Measurements from ENCODE around the gene TET1. TPM values are rescaled to one million over a fixed set of nuclear protein-coding genes. Genes with fewer than 3 reads are reported as not detected.
"Not testable (repeated sequence)": the region's sequence is repeated elsewhere in the genome, so short reads cannot be mapped to it uniquely, and the experiment has no call there.

The TET1 gene
- total RNA-seq (2014; rRNA removed; shearing (Covaris generic)) = under 0.01 and 0.03 TPM in 2 replicates

DNA sequence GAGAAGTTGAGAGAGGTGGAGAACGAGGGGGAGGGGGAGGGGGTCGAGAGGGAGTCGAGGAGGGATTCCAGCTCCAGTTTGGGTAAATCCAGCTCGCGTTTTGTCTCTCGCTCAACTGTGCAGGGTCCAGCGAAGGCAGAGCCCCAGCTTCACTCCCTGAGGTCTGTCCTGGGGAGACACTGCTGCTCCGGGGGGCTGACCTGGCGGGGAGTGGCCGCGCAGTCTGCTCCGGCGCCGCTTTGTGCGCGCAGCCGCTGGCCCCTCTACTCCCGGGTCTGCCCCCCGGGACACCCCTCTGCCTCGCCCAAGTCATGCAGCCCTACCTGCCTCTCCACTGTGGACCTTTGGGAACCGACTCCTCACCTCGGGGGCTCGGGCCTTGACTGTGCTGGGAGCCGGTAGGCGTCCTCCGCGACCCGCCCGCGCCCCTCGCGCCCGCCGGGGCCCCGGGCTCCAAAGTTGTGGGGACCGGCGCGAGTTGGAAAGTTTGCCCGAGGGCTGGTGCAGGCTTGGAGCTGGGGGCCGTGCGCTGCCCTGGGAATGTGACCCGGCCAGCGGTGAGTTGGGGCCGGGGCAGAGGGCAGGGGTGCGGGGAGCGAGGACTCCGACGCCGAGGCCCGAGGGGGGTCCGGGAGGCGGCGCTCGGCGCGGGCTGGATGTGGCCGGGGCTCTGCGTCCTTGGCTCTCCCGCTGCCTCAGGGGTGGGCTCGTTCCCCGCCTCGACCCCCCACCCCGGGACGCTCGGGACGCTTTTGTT lies at the start of gene TET1:
TSS of gene TET1 (plus strand) at position 152 of the 757 bp plus-strand sequence. CDS start 12,002 bp downstream, outside the sequence.
- DNase-seq (ENCODE audit: low spot score) = no peak

DNA sequence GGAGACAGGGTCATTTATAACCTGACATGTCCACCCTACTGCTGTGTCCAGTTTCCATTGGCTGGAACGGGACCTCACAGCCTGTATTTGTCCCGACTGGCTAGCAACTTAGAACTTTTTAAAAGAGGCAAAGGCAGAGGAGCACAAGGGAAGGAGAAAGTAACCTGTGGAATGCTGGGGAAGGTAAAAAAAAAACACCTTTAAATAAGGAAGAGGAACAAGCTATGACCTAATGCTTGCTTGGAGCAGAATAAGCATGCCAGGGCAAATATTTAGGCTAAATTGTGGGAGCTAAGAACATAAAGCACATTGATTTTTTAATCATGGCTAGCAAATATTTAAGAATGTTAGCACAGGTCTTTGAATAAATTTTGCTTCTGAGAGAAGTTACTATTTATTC lies 43.9 kb upstream of the TET1 start:
- not testable (repeated sequence) for DNase-seq (ENCODE audit: low spot score)

DNA sequence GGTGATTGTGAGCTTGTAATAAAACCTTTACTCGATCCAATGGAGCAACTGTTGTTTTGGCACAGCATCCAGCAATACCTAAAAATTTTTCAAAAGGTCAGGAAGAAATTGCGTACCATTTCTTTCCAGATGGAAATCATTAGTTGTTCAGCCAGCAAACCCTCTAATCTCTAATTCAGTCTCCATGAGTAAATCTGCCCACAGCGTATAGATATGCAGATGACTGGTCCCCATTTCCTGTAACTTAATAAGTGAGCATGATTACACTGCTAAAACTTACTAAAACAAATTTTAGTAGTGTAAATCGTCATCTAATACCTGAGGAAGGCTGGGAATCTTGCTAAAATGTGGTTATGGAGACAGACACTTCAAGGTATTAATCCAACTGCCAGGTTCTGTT lies 43.4 kb upstream of the TET1 start:
- DNase-seq (ENCODE audit: low spot score) = no peak

DNA sequence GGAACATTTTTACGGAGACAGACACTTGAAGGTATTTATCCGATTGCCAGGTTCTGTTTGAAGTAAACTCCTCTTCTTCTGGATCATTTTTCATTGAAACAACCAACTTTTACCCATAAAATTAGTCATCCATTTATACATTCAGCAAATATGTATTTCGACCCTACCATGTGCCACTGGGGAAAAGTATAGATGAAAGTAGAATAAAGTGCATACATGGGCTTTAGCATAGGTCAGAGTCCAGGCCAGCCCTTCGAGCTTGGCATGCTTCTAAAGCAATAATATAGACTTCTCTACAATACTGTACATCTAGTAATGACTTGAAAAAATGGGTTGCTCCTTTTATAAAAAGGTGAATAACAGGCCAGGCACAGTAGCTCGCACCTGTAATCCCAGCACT lies 42.9 kb upstream of the TET1 start:
- peak; percentile 2 for DNase-seq (ENCODE audit: low spot score)

DNA sequence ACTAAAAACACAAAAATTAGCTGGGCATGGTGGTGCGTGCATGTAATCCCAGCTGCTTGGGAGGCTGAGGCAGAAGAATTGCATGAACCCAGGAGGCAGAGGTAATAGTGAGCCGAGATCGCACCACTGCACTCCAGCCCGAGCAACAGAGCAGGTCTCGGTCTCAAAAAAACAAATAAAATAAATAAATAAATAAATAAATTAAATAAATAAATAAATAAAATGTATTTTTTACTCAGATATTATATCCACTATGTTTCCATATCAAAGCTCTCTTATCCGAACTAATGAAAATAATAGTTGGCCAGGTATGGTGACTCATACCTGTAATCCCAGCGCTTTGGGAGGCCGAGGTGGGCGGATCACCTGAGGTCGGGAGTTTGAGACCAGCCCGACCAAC lies 41.5 kb upstream of the TET1 start:
- DNase-seq (ENCODE audit: low spot score) = not testable (repeated sequence)

DNA sequence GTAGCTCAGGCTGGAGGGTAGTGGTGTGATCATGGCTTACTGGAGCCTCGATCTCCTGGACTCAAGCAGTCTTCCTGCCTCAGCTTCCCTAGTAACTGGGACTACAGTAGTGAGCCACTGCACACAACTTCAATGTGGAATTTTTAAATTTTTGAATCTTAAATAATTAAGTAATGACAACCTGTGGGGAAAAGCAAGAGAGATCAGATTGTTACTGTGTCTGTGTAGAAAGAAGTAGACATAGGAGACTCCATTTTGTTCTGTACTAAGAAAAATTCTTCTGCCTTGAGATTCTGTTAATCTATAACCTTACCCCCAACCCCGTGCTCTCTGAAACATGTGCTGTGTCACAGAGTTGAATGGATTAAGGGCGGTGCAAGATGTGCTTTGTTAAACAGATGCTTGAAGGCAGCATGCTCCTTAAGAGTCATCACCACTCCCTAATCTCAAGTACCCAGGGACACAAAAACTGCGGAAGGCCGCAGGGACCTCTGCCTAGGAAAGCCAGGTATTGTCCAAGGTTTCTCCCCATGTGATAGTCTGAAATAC lies 34.6 kb upstream of the TET1 start:
- DNase-seq (ENCODE audit: low spot score) = not testable (repeated sequence)

DNA sequence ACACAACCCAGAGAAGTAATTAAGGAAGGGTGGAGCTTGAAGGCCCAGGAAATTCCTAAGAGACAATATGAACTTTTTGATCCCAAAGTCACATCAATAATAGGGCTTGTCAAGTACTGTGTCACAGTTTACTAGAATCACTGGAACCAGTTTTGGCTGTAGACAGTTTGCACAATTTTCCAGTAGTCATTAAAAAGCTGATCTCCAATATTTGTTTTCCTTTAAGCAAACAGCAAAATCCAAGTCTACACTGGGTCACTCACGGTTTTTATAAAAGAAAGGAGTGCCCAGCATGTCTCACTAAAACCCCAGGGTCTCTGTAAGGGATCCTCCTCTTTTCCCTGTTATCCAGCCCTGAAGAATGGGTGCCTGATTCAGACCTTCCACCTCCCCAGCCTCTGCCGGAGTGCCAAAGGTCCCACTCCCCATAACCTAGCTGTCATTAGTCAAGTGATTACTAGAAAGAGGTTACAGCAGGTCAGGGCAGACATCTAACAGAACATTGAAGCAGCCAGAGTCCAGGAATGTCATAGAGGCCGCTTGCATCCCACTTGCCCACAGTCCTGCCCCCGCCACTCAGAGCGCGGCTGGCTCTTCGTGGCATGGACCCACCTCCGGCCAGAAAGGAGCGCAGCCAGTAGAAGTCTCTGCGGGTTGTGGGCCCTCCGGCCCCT lies 33.4 kb upstream of the TET1 start:
- peak; percentile 32 for DNase-seq (ENCODE audit: low spot score)

DNA sequence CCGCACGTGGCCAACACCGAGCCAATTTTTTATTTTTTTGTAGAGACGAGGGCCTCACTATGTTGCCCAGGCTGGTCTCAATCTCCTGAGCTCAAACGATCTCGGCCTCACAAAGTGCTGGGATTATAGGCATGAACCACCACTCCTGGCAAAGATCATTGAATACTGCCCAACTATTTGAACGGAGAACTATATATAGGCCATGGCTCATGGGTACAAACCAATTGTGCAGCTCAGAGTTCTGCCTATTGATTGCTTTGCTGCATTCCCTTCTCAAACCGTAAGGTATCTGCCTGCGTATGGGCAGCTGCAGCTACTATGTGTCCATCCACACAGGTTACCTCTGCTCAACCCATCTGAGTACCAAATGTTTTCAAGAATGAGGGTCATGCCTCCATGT lies 23.2 kb upstream of the TET1 start:
- no peak for DNase-seq (ENCODE audit: low spot score)

DNA sequence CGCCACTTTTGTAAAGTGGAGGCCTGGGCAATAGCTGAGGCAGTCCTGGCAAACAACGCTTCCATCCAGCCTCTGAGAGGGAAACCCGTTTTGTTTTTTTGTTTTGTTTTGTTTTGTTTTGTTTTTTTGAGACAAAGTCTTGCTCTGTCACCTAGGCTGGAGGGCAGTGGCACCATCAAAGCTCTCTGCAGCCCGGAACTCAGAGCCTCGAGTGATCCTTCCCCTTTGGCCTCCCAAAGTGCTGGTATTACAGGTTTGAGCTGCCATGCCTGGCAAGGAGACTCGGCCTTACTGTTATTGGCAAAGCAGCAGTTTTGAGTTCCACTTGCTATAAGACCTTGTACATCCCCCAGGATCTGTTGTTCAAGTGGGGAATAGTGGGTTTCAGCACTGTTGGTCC lies 22.3 kb upstream of the TET1 start:
- no peak for DNase-seq (ENCODE audit: low spot score)

DNA sequence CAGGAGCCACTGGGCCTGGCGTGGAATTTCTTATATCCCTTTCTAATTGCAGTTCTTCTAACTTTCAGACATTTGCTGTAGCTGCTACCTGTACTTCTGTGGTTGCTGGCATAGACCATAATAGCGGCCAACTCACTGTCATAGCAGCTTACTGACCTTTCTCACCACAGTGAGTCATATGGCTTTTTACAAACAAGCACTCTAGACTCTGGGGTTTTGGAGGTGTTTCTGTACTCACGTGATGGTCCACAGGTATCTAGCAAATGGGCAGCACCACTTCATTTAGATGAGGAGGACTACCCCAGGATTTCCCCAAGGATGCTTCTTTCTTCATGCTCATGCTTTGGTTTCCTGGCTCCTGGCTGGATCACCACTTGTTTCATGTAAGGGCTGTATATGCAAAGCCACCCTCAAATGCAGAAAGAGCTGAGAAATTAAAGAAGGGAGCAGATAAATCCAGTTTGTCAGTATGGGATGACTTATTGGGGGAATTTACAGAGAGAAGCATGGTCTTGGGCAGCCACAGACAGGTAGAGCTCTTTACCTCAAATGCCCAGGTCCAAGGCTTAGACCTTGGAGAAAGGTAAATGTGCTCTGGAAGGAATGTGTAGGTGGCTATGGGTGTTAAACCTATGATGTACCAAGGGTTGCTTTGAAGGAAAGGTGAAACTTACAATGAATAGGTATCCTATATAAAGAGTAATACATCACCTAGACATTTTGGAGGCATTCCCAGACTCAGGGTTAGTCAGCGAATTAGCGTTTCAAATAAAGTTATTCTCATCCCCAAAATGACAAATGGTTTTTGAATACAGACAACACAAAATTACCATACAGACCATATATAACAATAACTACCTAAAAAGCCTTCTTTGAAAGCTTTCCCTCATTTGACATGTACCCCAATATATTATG lies 16.9 kb upstream of the TET1 start:
- DNase-seq (ENCODE audit: low spot score) = no peak

DNA sequence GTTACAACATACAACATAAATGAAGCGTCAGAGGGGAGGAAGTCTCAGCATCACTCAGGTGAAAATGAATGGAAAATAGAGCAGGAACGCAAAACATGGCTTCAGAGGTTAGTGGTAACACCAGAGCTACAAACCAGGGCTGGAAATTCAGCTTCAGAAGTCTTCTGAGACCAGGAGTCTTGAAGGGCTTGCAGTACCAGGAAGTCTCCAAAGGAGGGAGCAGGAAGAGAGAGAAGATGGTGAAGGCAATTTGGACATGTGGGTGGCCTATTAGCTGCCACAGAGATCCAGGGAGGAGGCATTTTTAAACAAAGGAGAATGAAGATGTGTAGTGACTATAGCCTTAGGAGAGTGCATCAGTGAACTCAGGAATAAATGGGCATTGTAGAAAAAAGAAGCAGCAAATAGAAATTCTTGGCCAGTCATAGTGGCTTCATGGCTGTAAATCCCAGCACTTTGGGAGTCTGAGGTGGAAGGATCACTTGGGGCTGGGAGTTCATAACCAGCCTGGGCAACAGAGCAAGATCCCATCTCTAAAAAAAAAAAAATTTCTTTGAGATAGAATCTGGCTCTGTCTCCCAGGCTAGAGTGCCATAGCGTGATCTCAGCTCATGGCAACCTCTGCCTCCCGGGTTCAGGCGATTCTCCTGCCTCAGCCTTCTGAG lies 9.3 kb upstream of the TET1 start:
- DNase-seq (ENCODE audit: low spot score) = peak; percentile 80

DNA sequence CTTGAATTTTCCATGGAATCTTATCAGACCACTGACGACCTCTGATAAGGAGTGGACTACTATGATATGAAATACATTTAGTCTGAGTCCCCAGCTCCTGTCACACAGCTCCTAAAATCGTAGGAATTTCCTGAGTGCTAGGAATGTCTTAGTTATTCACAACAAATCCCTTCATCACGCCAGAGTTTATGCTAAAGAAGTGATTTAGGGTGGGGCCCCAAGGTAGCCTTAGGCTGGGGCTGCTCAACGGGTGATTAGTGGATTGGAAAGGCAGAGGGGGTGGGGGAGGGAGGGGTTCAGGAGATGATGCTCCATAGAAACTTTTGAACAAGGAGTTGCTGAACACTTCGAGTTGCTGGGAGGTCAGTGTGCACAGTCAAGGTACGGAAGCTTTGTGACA lies 7.0 kb upstream of the TET1 start:
- DNase-seq (ENCODE audit: low spot score) = no peak

DNA sequence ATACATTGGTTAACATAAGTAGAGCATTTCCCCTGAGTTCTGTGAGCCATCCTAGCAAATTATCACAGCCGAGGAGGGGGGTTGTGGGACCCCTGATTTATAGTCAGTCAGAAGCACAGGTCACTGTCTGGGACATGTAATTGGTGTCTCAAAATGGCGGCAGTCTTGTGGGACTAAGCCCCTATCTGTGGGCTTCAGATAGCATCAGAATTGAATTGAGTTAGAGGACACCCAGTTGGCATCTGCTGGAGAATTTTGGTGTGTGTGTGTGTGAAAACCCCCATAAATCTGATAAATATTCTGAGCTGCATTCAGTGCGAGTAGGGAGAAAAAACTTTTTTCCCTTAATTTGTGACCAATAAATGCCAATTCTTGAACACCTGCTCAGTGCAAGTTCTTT lies 6.5 kb upstream of the TET1 start:
- DNase-seq (ENCODE audit: low spot score) = no peak

DNA sequence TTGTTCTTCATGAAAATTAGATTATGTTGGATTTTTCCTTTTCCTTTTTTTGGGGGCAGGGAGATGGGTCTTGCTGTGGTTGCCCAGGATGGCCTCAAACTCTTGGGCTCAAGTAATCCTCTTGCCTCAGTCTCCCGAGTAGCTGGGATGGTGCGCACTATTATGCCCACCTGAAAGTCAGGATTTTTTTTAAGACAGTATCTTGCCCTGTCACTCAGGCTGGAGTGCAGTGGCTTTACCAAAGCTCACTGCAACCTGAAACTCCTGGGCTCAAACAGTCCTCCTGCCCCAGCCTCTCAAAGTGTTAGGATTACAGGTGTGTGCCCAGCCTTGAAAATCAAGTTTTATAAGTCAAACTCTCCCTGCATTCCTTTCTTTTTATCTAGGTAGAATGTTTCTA lies 1.7 kb upstream of the TET1 start:
- no peak for DNase-seq (ENCODE audit: low spot score)

DNA sequence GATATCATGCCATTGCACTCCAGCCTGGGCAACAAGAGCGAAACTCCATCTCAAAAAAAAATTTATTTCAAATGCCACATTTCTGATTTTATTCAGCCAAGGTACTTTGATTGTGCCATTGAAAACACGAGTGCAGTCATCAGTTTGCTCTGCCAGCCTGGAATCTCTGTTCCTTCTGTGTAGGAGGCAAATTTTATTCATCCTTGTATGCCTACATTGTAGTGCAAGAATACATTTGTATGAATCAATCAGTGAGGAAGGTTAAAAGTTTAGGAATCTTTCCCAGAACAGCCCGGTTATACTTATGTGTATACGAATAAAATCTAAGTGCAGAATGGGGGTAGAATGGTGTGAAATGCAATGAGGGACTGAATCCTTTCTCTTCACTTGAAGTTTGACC lies 886 bp upstream of the TET1 start:
- no peak for DNase-seq (ENCODE audit: low spot score)

DNA sequence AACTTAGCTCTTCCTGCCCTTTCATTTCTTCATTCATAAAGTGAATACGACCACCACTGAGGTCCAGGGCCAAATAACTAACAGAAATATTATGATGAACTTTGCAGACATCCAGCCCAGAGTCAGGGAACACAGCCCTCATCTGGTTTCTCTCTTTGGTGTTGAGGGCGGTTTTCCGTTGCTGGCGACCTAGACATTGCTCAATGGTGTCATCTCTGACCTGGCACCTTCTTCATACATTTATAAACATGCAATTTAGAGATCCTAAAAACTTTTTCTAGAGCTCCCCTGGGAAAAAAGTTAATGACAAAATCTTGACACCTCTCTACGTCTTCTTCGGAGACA lies 324 bp upstream of the TET1 start:
- no peak for DNase-seq (ENCODE audit: low spot score)

DNA sequence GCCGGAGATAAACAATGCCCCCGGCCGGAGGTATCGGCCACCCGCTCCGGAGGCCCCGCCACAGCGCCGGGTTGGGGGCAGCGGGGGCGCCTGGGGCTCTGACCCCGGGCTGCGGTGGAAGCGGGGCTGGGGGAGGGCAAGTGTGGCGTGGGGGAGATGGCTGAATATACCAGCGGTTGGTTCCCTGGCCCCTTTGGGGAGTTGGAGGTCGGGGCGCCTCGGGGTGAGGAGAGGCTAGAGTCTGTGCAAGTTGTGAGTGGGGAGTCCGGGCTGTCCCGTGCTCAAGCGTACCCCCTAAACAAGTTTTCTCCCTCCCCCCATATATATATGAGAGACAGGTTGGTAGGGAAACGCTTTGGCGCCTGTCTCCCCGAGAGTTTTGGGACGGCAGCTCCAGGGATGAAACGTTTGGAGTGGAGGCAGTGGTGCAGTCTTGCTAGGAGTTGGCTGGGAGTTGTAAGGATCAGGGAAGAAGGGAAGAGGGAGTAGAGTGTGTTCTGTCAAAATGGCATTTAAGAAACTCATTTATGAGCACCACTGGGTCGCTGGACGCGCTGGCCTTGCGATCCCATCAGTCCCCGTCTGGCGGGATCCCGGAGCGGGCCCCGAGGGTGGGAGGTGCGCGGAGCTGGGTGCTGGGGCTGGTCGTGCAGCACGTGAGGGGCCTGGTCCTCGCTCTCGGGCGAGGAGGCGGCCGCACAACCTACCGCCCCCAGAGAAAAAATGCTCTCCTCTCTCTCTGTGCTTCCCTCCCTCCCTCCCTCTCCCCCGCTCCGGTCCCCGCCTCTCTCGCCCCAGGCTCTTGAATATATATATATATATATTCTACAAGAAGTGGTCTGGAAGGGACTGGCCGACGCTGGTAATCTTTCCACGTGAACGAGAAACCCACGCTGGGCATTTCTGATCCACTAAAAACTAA lies 1.1 kb downstream of the TET1 start:
- no peak for DNase-seq (ENCODE audit: low spot score)

DNA sequence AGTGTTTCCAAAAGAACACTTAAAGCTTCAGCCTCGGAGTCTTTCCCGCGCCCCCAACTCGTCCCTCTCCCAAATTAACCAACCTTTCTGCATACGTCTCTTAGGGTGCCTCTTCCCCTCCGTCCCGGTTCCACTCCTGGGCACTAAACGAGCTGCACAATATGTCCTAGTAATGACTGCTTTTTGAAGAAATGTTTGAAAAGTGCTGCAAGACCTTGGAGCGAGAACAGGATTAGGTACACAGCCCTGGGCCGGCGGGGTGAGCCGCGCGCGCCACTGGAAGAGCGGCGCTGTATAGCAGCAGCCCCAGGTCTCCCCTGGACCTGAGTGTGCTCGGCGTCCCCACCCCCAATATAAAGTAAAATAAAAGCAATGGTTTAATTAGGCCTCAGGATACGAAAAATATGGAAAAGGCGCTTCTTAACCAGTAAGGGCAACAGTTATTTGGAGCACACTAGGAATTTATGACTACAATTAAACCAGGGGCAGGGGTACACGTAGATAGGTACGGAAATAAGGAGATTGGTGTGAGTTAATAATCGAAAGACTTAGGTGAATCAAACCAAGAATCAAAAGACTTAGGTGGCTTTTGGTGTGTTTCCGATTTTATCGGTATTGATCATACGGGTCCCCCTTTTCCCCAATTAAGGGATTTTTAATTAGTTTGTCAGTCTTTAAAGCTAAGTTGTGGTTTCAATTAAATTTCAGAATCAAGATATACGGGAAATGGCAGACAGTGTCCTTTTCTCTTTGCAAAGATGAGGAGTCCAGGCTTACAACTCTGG lies 1.9 kb downstream of the TET1 start:
- DNase-seq (ENCODE audit: low spot score) = no peak
